ENCODE results near the gene CCDC57.

- no peak for TF ChIP-seq CTCF (IDR thresholded peaks at IDR 0.05; ENCODE audit: low read depth, low read length)
- TF ChIP-seq EZH2phosphoT487 (IDR thresholded peaks at IDR 0.05; ENCODE audit: low read depth), result no peak
Observed at GRCh38 chr17:82221341-82221902, 8.8 kb upstream of the CCDC57 start.

Measured in OCI-LY3 (cell line).